B cell (primary cell): ENCODE data around the gene CASZ1. TPM values are rescaled to one million over a fixed set of nuclear protein-coding genes. Genes with fewer than 3 reads are reported as not detected.

Source experiments
- ATAC-seq: fragments of 200-7000 bp; cut with Tn5 transposase; one replicate; pipeline ENCODE4 v1.10.0; 2021; ENCODE audit warnings: low read depth, mild to moderate bottlenecking, moderate number of reproducible peaks, moderate library complexity
- CTCF ChIA-PET: fragments of 350-600 bp; sonication (Branson Sonifier 250); formaldehyde crosslinking; loops from one replicate; lab custom pipeline; 2021; ENCODE audit warnings: antibody characterized with exemption, inconsistent platforms; lab: Charles Lee
- POLR2A ChIA-PET: fragments of 350-600 bp; sonication (Branson Sonifier 250); formaldehyde crosslinking; loops from one replicate; lab custom pipeline; 2021; ENCODE audit warnings: antibody characterized with exemption; lab: Charles Lee
- DNase-seq: peaks from one replicate; pipeline ENCODE4 v3.0.0; 2013
- H2AFZ ChIP-seq: 2 replicates; pipeline ENCODE4 v1.6.1; 2012; ENCODE audit warnings: mild to moderate bottlenecking, low read depth, low read length; ENCODE audit not compliant: insufficient read depth, poor library complexity, severe bottlenecking
- H3K27ac ChIP-seq, 2 donors: 1 replicate in 1 of 2; 2 replicates in 1 of 2; pipeline ENCODE4 v1.5.1; 2012 to 2013; ENCODE audit warnings: low read length in 2 of 2, mild to moderate bottlenecking in 2 of 2, moderate library complexity in 1 of 2
- H3K27me3 ChIP-seq, 4 experiments: fragments of 200-600 bp in 1 of 4; sonication (generic) in 1 of 4; replicated peaks in 1 of 4; 1 replicate in 2 of 4; 2 replicates in 2 of 4; pipeline versions ENCODE4 v1.6.1 to v1.7.0; 2013 to 2016; ENCODE audit warnings: low read length in 3 of 4, mild to moderate bottlenecking in 2 of 4, mixed read lengths in 1 of 4, moderate library complexity in 1 of 4; ENCODE audit not compliant: insufficient read depth in 4 of 4, control insufficient read depth in 3 of 4; ENCODE audit errors: control extremely low read depth in 1 of 4
- H3K36me3 ChIP-seq, 2 experiments: replicated peaks in 1 of 2; 1 replicate in 1 of 2; 2 replicates in 1 of 2; pipeline versions ENCODE4 v1.6.1 to v1.7.1; 2013; ENCODE audit warnings: low read length in 1 of 2; ENCODE audit not compliant: insufficient read depth in 2 of 2, control insufficient read depth in 1 of 2; ENCODE audit errors: control extremely low read depth in 1 of 2, extremely low read depth in 1 of 2
- H3K4me1 ChIP-seq, 2 donors: fragments of 200-600 bp in 1 of 2; sonication (generic) in 1 of 2; 1 replicate in 1 of 2; 2 replicates in 1 of 2; pipeline versions ENCODE4 v1.5.1 to v1.6.1; 2013 to 2017; ENCODE audit warnings: low read length in 2 of 2; ENCODE audit not compliant: control insufficient read depth in 2 of 2, insufficient read depth in 2 of 2
- H3K4me2 ChIP-seq: replicated peaks from 2 replicates; pipeline ENCODE3; 2012; ENCODE audit warnings: mild to moderate bottlenecking, low read depth, low read length; ENCODE audit not compliant: poor library complexity, severe bottlenecking
- H3K4me3 ChIP-seq, 5 experiments: fragments of 200-600 bp in 1 of 5; sonication (generic) in 1 of 5; 1 replicate in 3 of 5; 2 replicates in 2 of 5; pipeline versions ENCODE4 v1.5.1 to v1.7.0; 2011 to 2016; ENCODE audit warnings: low read length in 4 of 5, mild to moderate bottlenecking in 4 of 5, low read depth in 2 of 5, control low read depth in 1 of 5, moderate library complexity in 1 of 5; ENCODE audit not compliant: insufficient read depth in 1 of 5; ENCODE audit errors: control extremely low read depth in 1 of 5, extremely low read depth in 1 of 5
- H3K79me2 ChIP-seq: fragments of 200-600 bp; sonication (generic); one replicate; pipeline ENCODE4 v1.6.0; 2016; ENCODE audit warnings: low read length; ENCODE audit not compliant: control insufficient read depth, insufficient read depth
- H3K9ac ChIP-seq: fragments of 200-600 bp; sonication (generic); 2 replicates; pipeline ENCODE4 v1.6.1; 2017; ENCODE audit warnings: mild to moderate bottlenecking, low read length, moderate library complexity
- H3K9me3 ChIP-seq, 3 donors: one replicate each; pipeline versions ENCODE4 v1.6.1 to v1.7.1; 2013; ENCODE audit warnings: low read length in 2 of 3; ENCODE audit not compliant: control insufficient read depth in 2 of 3, insufficient read depth in 1 of 3; ENCODE audit errors: control extremely low read depth in 1 of 3
- H4K20me1 ChIP-seq: 2 replicates; pipeline ENCODE4 v1.6.0; 2012; ENCODE audit warnings: mild to moderate bottlenecking, low read length; ENCODE audit not compliant: insufficient read depth, control insufficient read depth, poor library complexity, severe bottlenecking
- H3K27ac Mint-ChIP-seq: one replicate; pipeline ENCODE4 v1.8.0; 2021; ENCODE audit warnings: mixed read lengths
- H3K27me3 Mint-ChIP-seq: one replicate; pipeline ENCODE4 v1.8.0; 2021; ENCODE audit warnings: mixed read lengths
- H3K4me1 Mint-ChIP-seq: one replicate; pipeline ENCODE4 v1.8.0; 2021; ENCODE audit warnings: mixed read lengths
- H3K4me3 Mint-ChIP-seq: one replicate; pipeline ENCODE4 v1.8.0; 2021; ENCODE audit warnings: mixed read lengths
- H3K9me3 Mint-ChIP-seq: one replicate; pipeline ENCODE4 v1.8.0; 2022; ENCODE audit warnings: mixed read lengths; ENCODE audit not compliant: insufficient read depth
- EZH2 ChIP-seq: IDR thresholded peaks from 2 replicates; pipeline ENCODE4 v1.6.1; 2012; ENCODE audit warnings: borderline replicate concordance, low read depth, mild to moderate bottlenecking, moderate library complexity, low read length; ENCODE audit not compliant: insufficient read depth, poor library complexity, severe bottlenecking
- WGBS: methylation state at CpG from one replicate; pipeline ENCODE4 v1.1.5; 2013; ENCODE audit warnings: missing lambda C conversion rate; ENCODE audit not compliant: insufficient coverage; 5-methylcytosine and 5-hydroxymethylcytosine counted together
- intact Hi-C: fragments of 100-400 bp; cut with micrococcal nuclease; formaldehyde crosslinking; loops from one replicate; pipeline ENCODE4 v1.10.0; 2022
- polyA plus RNA-seq: library from polyadenylated mRNA; depleted of rRNA; stranded (reverse); fragments of >200 nt; gene quantifications from 2 replicates; pipeline ENCODE4 v1.2.3, GENCODE V29; 2012
- total RNA-seq, 2 donors: library from RNA; stranded (reverse); fragments of 120-200 nt in 1 of 2; gene quantifications; 1 replicate in 1 of 2; 2 replicates in 1 of 2; pipeline versions ENCODE4 v1.2.3 to v1.2.4, GENCODE V29; 2013 to 2022
- TF ChIP-seq, protein P1 (sequence below): fragments of 200-600 bp; IDR thresholded peaks from one replicate; pipeline ENCODE4 v1.8.0; 2022; ENCODE audit warnings: antibody characterized with exemption, mild to moderate bottlenecking

The CASZ1 gene
- total and polyA plus RNA-seq, 2 donors (not counting 1 experiment from before 2014, with no cell fraction given): 9.5 to 27.2 TPM

GRCh38 chr1:10622910-10623685, 173.3 kb downstream of the CASZ1 start:
- Histone ChIP-seq H3K4me1 (no peaks in the 10 kb centered on the region), H3K36me3 (peaks cover 0 to 23% of the 10 kb centered on the region in 2 experiments), H3K27ac (no peak overlapping the region), H3K4me2 (no peak overlapping the region), H2AFZ (no peak overlapping the region), H3K9ac (no peak overlapping the region), H3K79me2 (no peaks in the 10 kb centered on the region), H4K20me1 (no peaks in the 10 kb centered on the region), H3K27me3 (no peaks in the 10 kb centered on the region), H3K4me3 (no peak overlapping the region), H3K9me3 (no peaks in the 10 kb centered on the region)
- H3K27ac Mint-ChIP-seq: no peak overlapping the region
- whole genome bisulfite sequencing: 98% methylated on average over 17 of the region's 24 CpGs
- TF ChIP-seq, protein P1, sequence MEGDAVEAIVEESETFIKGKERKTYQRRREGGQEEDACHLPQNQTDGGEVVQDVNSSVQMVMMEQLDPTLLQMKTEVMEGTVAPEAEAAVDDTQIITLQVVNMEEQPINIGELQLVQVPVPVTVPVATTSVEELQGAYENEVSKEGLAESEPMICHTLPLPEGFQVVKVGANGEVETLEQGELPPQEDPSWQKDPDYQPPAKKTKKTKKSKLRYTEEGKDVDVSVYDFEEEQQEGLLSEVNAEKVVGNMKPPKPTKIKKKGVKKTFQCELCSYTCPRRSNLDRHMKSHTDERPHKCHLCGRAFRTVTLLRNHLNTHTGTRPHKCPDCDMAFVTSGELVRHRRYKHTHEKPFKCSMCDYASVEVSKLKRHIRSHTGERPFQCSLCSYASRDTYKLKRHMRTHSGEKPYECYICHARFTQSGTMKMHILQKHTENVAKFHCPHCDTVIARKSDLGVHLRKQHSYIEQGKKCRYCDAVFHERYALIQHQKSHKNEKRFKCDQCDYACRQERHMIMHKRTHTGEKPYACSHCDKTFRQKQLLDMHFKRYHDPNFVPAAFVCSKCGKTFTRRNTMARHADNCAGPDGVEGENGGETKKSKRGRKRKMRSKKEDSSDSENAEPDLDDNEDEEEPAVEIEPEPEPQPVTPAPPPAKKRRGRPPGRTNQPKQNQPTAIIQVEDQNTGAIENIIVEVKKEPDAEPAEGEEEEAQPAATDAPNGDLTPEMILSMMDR: no peak
- no peak for TF ChIP-seq EZH2
- intact Hi-C loops: no loop called here
- H3K27me3 Mint-ChIP-seq: no peaks in the 10 kb centered on the region
- ChIA-PET POLR2A (no interaction called here), CTCF (no interaction called here)
- DNase-seq (no peak), ATAC-seq (no peak)
- H3K4me3 Mint-ChIP-seq: no peak overlapping the region
- H3K9me3 Mint-ChIP-seq: no peaks in the 10 kb centered on the region
- H3K4me1 Mint-ChIP-seq: no peaks in the 10 kb centered on the region

DNA sequence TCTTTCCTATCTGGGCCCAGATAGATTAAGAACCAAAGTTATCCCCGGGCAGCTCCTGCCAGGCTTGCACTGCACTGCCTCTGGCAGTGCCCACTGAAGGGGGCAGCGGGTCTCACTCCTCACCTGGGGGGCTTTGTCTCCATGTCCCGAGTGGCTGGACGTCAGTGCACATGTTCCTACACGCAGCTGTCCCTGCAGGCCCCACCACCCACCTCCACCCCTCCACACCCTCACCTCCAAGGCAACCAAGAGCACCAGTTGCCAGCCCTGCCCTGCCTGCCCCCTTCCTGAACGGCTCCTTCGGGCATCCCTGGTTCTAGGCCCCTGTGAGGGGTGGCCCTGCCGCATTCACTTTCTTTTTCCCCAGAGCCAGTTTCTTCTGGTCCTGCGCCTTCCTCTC, 174.5 kb downstream of the CASZ1 start:
- Histone ChIP-seq H3K4me2 (no peak overlapping the region), H3K27me3 (no peaks in the 10 kb centered on the region), H3K79me2 (no peaks in the 10 kb centered on the region), H3K9me3 (no peaks in the 10 kb centered on the region), H3K36me3 (peaks cover 0 to 23% of the 10 kb centered on the region in 2 experiments), H2AFZ (no peak overlapping the region), H3K27ac (no peak overlapping the region), H3K4me3 (no peak overlapping the region), H3K9ac (no peak overlapping the region), H3K4me1 (no peaks in the 10 kb centered on the region), H4K20me1 (no peaks in the 10 kb centered on the region)
- no peaks in the 10 kb centered on the region for H3K4me1 Mint-ChIP-seq
- ChIA-PET CTCF (no interaction called here), POLR2A (no interaction called here)
- H3K4me3 Mint-ChIP-seq: no peak overlapping the region
- no peak for ATAC-seq
- no peaks in the 10 kb centered on the region for H3K9me3 Mint-ChIP-seq
- no peaks in the 10 kb centered on the region for H3K27me3 Mint-ChIP-seq
- no peak for TF ChIP-seq EZH2
- TF ChIP-seq, protein P1: no peak
- DNase-seq: no peak
- H3K27ac Mint-ChIP-seq: no peak overlapping the region
- 96% methylated on average over 8 of the region's 9 CpGs for WGBS
- intact Hi-C loops: no loop called here
